Activated T-cell treated with anti-CD3 and anti-CD28 coated beads, Interleukin-2, amount 50 U/mL, for 72 hours (primary cell): Measurements from ENCODE around the gene PHB1. TPM values are rescaled to one million over a fixed set of nuclear protein-coding genes. Genes with fewer than 3 reads are reported as not detected.
A peak's percentile ranks its signal among the peaks of the same experiment; 100 is the strongest.

ENCODE experiments used
- ATAC-seq, 2 donors: fragments of 150-1000 bp; cut with Tn5 transposase; replicated peaks in 1 of 2; 2 replicates each; pipeline ENCODE4 v1.10.0; 2021; ENCODE audit warnings: moderate library complexity in 2 of 2, mild to moderate bottlenecking in 1 of 2
- DNase-seq, 2 donors: peaks; one replicate each; pipeline ENCODE4 v3.0.0; 2021 to 2022; ENCODE audit warnings: mixed read lengths in 1 of 2
- H3K27ac Mint-ChIP-seq: one replicate; pipeline ENCODE4 v1.8.0; 2022; ENCODE audit warnings: mild to moderate bottlenecking, moderate library complexity, mixed read lengths
- H3K27me3 Mint-ChIP-seq: one replicate; pipeline ENCODE4 v1.8.0; 2022; ENCODE audit warnings: low read depth, mixed read lengths
- H3K36me3 Mint-ChIP-seq, 2 donors: one replicate each; pipeline ENCODE4 v1.8.0; 2022; ENCODE audit warnings: mixed read lengths in 2 of 2, mild to moderate bottlenecking in 1 of 2; ENCODE audit not compliant: insufficient read depth in 2 of 2
- H3K4me1 Mint-ChIP-seq: one replicate; pipeline ENCODE4 v1.8.0; 2022; ENCODE audit warnings: low read depth, mixed read lengths
- H3K4me3 Mint-ChIP-seq, 2 donors: one replicate each; pipeline ENCODE4 v1.8.0; 2022; ENCODE audit warnings: mild to moderate bottlenecking in 2 of 2, mixed read lengths in 2 of 2, moderate library complexity in 2 of 2
- H3K9me3 Mint-ChIP-seq, 2 donors: one replicate each; pipeline ENCODE4 v1.8.0; 2022; ENCODE audit warnings: mixed read lengths in 2 of 2
- total RNA-seq, 2 donors: library from RNA; stranded (reverse); gene quantifications; one replicate each; pipeline ENCODE4 v1.2.3, GENCODE V29; 2022

The PHB1 gene
- total RNA-seq, 2 donors from 2014 or later, result 91.4 to 119 TPM

DNA sequence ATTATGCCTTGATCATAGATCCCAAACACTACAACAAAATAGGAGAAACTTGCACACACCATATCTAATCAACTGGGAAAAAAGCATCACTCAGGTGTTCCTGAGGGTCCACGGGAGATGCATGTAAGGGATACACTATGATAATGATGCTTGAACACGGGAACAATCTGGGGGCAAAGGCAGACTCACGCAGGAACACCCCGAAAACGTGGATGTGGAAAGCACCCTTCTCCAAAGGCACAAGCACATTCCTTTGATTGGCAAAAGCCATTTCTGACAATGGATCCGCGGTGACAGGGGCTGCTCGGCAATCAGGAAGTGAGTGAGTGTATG, 53.9 kb downstream of the PHB1 start:
- Mint-ChIP-seq H3K36me3 (peaks cover 4 to 5% of the 10 kb centered on the region in 2 donors), H3K27ac (peak overlapping the region; percentile 77), H3K4me1 (peaks cover 55% of the 10 kb centered on the region), H3K9me3 (no peaks in the 10 kb centered on the region), H3K4me3 (peak overlapping the region; percentile 86 to 91), H3K27me3 (peaks cover 7% of the 10 kb centered on the region)
- DNase-seq (no peak), ATAC-seq (no peak)

DNA sequence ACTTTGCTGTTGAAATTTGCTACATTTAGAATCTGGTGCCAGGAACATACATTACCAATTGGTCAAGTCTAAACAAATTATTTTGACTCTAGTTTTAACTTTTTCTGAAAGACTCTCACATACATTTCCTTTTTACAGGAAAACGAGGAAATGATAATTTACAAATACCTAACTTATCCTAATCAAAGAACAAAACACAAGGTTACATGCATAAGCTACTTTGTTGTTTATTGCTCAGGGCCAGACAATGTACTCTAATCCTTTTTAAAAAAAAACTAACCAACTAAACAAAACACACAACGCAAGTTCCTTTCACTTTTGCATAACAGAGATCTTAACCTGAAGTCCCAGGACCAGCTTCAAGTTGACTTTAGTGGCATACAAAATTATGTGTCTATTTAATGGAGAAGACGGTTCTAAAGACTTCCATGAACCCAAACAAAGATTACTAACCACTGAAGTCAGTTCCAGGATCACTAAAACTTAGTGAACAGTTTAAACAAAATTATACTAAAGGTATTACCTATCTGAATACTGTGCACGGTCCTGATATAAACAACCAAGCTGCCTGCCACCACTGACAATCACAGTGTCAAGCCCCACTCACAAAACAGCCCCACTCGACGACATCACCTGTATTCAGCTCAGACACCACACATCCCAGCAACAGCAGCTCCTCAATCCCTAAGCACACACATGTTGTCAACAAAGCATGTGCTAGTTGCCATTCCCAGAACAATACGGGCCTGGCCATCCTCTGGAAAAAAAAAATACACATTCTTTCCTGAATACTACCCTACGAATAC, 54.5 kb downstream of the PHB1 start:
- peaks cover 50% of the 10 kb centered on the region for H3K4me1 Mint-ChIP-seq
- no peak for ATAC-seq
- H3K9me3 Mint-ChIP-seq, result no peaks in the 10 kb centered on the region
- peaks cover 7% of the 10 kb centered on the region for H3K27me3 Mint-ChIP-seq
- H3K27ac Mint-ChIP-seq, result peak overlapping the region; percentile 77
- H3K36me3 Mint-ChIP-seq, result peaks cover 4 to 5% of the 10 kb centered on the region in 2 donors
- peak overlapping the region; percentile 86 to 91 for H3K4me3 Mint-ChIP-seq
- no peak for DNase-seq

DNA sequence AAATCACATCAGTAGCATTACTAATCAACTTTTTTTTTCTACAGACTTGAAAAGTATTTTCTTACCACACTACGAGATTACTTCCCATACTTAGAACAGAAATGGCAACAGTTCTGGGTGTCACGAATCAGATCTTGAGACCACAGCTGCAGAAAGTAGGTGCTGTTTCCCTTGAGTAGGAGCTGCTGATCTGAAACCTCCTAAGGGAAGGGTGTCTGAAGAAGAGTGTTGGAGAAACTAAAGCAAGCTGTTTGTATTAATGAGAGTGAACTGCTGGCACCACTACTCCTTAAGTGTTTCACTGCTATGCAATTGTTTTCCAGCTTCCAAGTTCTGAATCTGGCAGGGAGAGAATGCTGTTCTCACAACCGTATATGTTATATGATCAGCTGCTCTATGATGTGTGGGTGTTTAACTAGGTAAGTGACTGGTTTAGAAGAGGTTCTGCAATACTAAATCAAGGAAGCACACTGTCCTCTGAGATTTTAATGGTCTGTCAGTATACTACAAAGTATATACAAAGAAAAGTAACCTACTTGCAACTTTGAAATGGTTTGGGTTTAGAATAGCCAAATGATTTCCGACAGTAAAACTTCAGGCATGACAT, 55.9 kb downstream of the PHB1 start:
- H3K27ac Mint-ChIP-seq, result peak overlapping the region; percentile 69
- H3K4me1 Mint-ChIP-seq, result peaks cover 50% of the 10 kb centered on the region
- peak overlapping the region; percentile 57 to 91 for H3K4me3 Mint-ChIP-seq
- peaks cover 7% of the 10 kb centered on the region for H3K27me3 Mint-ChIP-seq
- H3K9me3 Mint-ChIP-seq, result no peaks in the 10 kb centered on the region
- peaks cover 4 to 6% of the 10 kb centered on the region in 2 donors for H3K36me3 Mint-ChIP-seq
- ATAC-seq, result no peak
- DNase-seq, result no peak

DNA sequence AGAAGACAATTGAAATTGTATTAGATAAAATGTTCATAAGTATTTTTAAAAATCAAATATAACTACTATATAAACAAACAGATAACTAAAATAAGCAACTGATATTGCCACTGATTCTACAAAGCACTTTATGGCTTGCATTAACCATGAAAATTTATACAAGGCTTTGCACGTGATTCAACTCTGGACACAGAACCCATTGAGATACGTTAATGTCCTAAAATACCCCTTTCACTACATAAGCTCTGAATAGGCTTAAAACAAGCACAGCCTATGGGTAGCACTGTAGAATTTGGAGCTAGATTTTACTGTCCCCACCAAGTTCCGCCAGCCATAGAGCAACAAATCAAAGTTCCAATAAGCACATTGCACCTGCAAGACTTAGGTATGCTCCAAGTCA, 57.2 kb downstream of the PHB1 start:
- ATAC-seq, result no peak
- Mint-ChIP-seq H3K36me3 (peaks cover 4 to 6% of the 10 kb centered on the region in 2 donors), H3K4me1 (peaks cover 57% of the 10 kb centered on the region)

DNA sequence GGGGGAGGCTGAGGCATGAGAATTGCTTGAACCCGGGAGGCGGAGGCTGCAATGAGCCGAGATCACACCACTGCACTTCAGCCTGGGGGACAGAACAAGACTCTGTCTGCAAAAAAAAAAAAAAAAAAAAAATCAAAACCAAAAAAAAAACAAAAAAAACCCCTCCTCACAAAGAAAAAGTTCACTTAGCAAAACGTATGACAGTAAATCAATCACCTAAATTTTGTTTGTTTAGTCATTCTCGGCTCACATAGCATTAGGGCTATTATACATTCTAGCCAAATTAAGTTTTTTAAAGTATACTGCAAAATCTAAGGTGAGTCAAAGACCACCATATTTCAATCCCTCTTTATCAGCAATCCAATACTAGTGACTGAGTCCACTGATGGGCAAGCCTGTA, 58.4 kb downstream of the PHB1 start:
- ATAC-seq, result no peak
- H3K27me3 Mint-ChIP-seq, result no peaks in the 10 kb centered on the region
- H3K27ac Mint-ChIP-seq, result no peak overlapping the region
- H3K4me3 Mint-ChIP-seq, result no peak overlapping the region
- H3K36me3 Mint-ChIP-seq, result peaks cover 4 to 6% of the 10 kb centered on the region in 2 donors
- H3K9me3 Mint-ChIP-seq, result no peaks in the 10 kb centered on the region
- no peak for DNase-seq
- H3K4me1 Mint-ChIP-seq, result peaks cover 61% of the 10 kb centered on the region

More for the DNA sequence above, 57.2 kb downstream of the PHB1 start:
- Mint-ChIP-seq H3K27me3 (peaks cover 3% of the 10 kb centered on the region), H3K27ac (no peak overlapping the region), H3K4me3 (peak overlapping the region in 1 of 2 donors; percentile 91), H3K9me3 (no peaks in the 10 kb centered on the region)
- no peak for DNase-seq

Other genes starting within 250 kb of the PHB1 start
- gene GNGT2, start 204.3 kb downstream of the PHB1 start, total RNA-seq, result 10 to 100 TPM; 24.6 to 27.5 TPM
- 10 to 100 TPM; 27.9 to 32.4 TPM for gene ABI3, start 204.2 kb downstream of the PHB1 start, total RNA-seq
- under 1 TPM in 1 of 2 donors, not detected in 1; 0.29 TPM for gene PHOSPHO1, start 184.1 kb downstream of the PHB1 start, total RNA-seq
- gene ZNF652, start 52.6 kb downstream of the PHB1 start, total RNA-seq, result 10 to 100 TPM in 1 of 2 donors, 1 to 10 TPM in 1; 8.3 to 13.2 TPM
- gene NGFR, start 80.4 kb upstream of the PHB1 start, total RNA-seq, result under 1 TPM; 0.14 to 0.28 TPM
- gene NXPH3, start 161.0 kb upstream of the PHB1 start, total RNA-seq, result 1 to 10 TPM in 1 of 2 donors, under 1 TPM in 1; 0.44 to 1.2 TPM